Neuronal stem cell (in vitro differentiated cells): ENCODE data around the gene SRXN1.

Source experiments
- DNase-seq: peaks from one replicate; pipeline ENCODE4 v3.0.0-alpha.2; 2013; ENCODE audit warnings: low spot score
- H2AFZ ChIP-seq: one replicate; pipeline ENCODE4 v1.6.1; 2013; ENCODE audit warnings: mild to moderate bottlenecking, low read length, inconsistent platforms
- H2AK5ac ChIP-seq: 2 replicates; pipeline ENCODE4 v1.6.1; 2013; ENCODE audit warnings: low read depth, mild to moderate bottlenecking, inconsistent platforms, low read length, moderate library complexity, mixed read lengths
- H2BK120ac ChIP-seq: 2 replicates; pipeline ENCODE4 v1.6.1; 2013; ENCODE audit warnings: low read depth, mild to moderate bottlenecking, inconsistent platforms, low read length, moderate library complexity, mixed read lengths
- H2BK12ac ChIP-seq: one replicate; pipeline ENCODE4 v1.6.1; 2013; ENCODE audit warnings: low read length, inconsistent platforms
- H2BK15ac ChIP-seq: 2 replicates; pipeline ENCODE4 v1.6.1; 2013; ENCODE audit warnings: mild to moderate bottlenecking, low read length, inconsistent platforms, mixed read lengths
- H2BK5ac ChIP-seq: one replicate; pipeline ENCODE4 v1.6.1; 2013; ENCODE audit warnings: inconsistent platforms, mild to moderate bottlenecking, low read length, moderate library complexity
- H3K14ac ChIP-seq: one replicate; pipeline ENCODE4 v1.6.1; 2013; ENCODE audit warnings: low read length, inconsistent platforms
- H3K18ac ChIP-seq: 2 replicates; pipeline ENCODE4 v1.6.1; 2013; ENCODE audit warnings: low read length, inconsistent platforms
- H3K23ac ChIP-seq: 2 replicates; pipeline ENCODE4 v1.6.1; 2013; ENCODE audit warnings: low read depth, mild to moderate bottlenecking, mixed read lengths, low read length, inconsistent platforms; ENCODE audit not compliant: poor library complexity
- H3K27ac ChIP-seq: replicated peaks from 3 replicates; pipeline ENCODE4 v1.5.1; 2013; ENCODE audit warnings: low read length, inconsistent platforms
- H3K27me3 ChIP-seq, 3 experiments: 2 replicates each; pipeline ENCODE4 v1.6.1; 2013; ENCODE audit warnings: low read length in 3 of 3, mild to moderate bottlenecking in 2 of 3, inconsistent platforms in 1 of 3, low read depth in 1 of 3, mixed read lengths in 1 of 3, moderate library complexity in 1 of 3; ENCODE audit not compliant: control insufficient read depth in 3 of 3, insufficient read depth in 3 of 3
- H3K36me3 ChIP-seq, 2 donors: replicated peaks in 1 of 2; 2 replicates each; pipeline ENCODE4 v1.6.1; 2013; ENCODE audit warnings: low read length in 2 of 2; ENCODE audit not compliant: control insufficient read depth in 2 of 2, insufficient read depth in 2 of 2
- H3K4ac ChIP-seq: 2 replicates; pipeline ENCODE4 v1.6.1; 2013; ENCODE audit warnings: inconsistent platforms, mild to moderate bottlenecking, low read length, moderate library complexity
- H3K4me1 ChIP-seq, 2 donors: 1 replicate in 1 of 2; 2 replicates in 1 of 2; pipeline ENCODE4 v1.6.1; 2013; ENCODE audit warnings: low read length in 2 of 2, low read depth in 1 of 2; ENCODE audit not compliant: control insufficient read depth in 2 of 2, insufficient read depth in 1 of 2
- H3K4me2 ChIP-seq: one replicate; pipeline ENCODE4 v1.6.1; 2013; ENCODE audit warnings: mild to moderate bottlenecking, low read length, inconsistent platforms; ENCODE audit not compliant: insufficient read depth, poor library complexity, severe bottlenecking
- H3K4me3 ChIP-seq, 2 donors: 2 replicates each; pipeline ENCODE4 v1.5.1; 2013; ENCODE audit warnings: low read length in 2 of 2, mild to moderate bottlenecking in 2 of 2, inconsistent platforms in 1 of 2, moderate library complexity in 1 of 2
- H3K79me1 ChIP-seq: one replicate; pipeline ENCODE4 v1.6.1; 2013; ENCODE audit warnings: low read depth, mild to moderate bottlenecking, inconsistent platforms, low read length, moderate library complexity
- H3K9ac ChIP-seq: one replicate; pipeline ENCODE4 v1.6.1; 2013; ENCODE audit warnings: mild to moderate bottlenecking, low read depth, low read length, inconsistent platforms; ENCODE audit not compliant: poor library complexity
- H3K9me3 ChIP-seq, 2 donors: replicated peaks in 1 of 2; 2 replicates each; pipeline versions ENCODE3 to v1.6.1; 2013; ENCODE audit warnings: low read length in 2 of 2, mild to moderate bottlenecking in 2 of 2, inconsistent platforms in 1 of 2, low read depth in 1 of 2, mixed read lengths in 1 of 2, moderate library complexity in 1 of 2; ENCODE audit not compliant: control insufficient read depth in 2 of 2, insufficient read depth in 1 of 2
- H4K8ac ChIP-seq: one replicate; pipeline ENCODE4 v1.6.1; 2013; ENCODE audit warnings: low read depth, mild to moderate bottlenecking, inconsistent platforms, low read length, moderate library complexity
- H4K91ac ChIP-seq: one replicate; pipeline ENCODE4 v1.6.1; 2013; ENCODE audit warnings: low read length, low read depth, mild to moderate bottlenecking, inconsistent platforms; ENCODE audit not compliant: poor library complexity
- WGBS, 2 donors: extraction: QIAGEN DNeasy Blood & Tissue Kit; methylation state at CpG; one replicate each; pipeline ENCODE4 v1.1.7; 2013; ENCODE audit warnings: missing lambda C conversion rate in 2 of 2, mixed read lengths in 1 of 2; ENCODE audit not compliant: insufficient read length in 2 of 2, insufficient replicate concordance in 1 of 2; ENCODE audit errors: extremely low coverage in 2 of 2; 5-methylcytosine and 5-hydroxymethylcytosine counted together

SRXN1 gene

GRCh38 chr20:609371-609964 lies 43.5 kb downstream of the SRXN1 start:
- Histone ChIP-seq H3K9me3 (no peaks in the 10 kb centered on the region), H3K9ac (peak overlapping the region; percentile 86), H3K79me1 (no peaks in the 10 kb centered on the region), H3K23ac (peak overlapping the region; percentile 48), H3K4me2 (peak overlapping the region; percentile 68), H4K8ac (no peak overlapping the region), H2BK120ac (no peak overlapping the region), H2BK12ac (no peak overlapping the region), H3K4me3 (peak overlapping the region in 1 of 2 donors; percentile 87), H3K4ac (no peak overlapping the region), H2BK15ac (peak overlapping the region; percentile 24), H2AK5ac (no peak overlapping the region), H2AFZ (no peak overlapping the region), H3K18ac (peak overlapping the region; percentile 50), H3K36me3 (no peaks in the 10 kb centered on the region), H3K27me3 (peaks cover 4 to 90% (median 30%) of the 10 kb centered on the region in 3 experiments), H3K27ac (no peak overlapping the region), H4K91ac (no peak overlapping the region), H2BK5ac (no peak overlapping the region), H3K14ac (peak overlapping the region; percentile 96), H3K4me1 (peaks cover 2 to 6% of the 10 kb centered on the region in 2 donors)
- WGBS, 2 donors: no CpG with 5 or more reads among the region's 54 CpGs
- no peak for DNase-seq

GRCh38 chr20:608970-609369 lies 44.0 kb downstream of the SRXN1 start:
- Histone ChIP-seq H2BK12ac (no peak overlapping the region), H3K27ac (no peak overlapping the region), H3K4me2 (no peak overlapping the region), H3K9me3 (no peaks in the 10 kb centered on the region), H2BK120ac (no peak overlapping the region), H2AK5ac (peak overlapping the region; percentile 15), H2BK15ac (no peak overlapping the region), H3K4me3 (peak overlapping the region in 1 of 2 donors; percentile 87), H4K8ac (no peak overlapping the region), H3K4me1 (peaks cover 6% of the 10 kb centered on the region in 2 donors), H3K79me1 (no peaks in the 10 kb centered on the region), H3K14ac (no peak overlapping the region), H3K18ac (no peak overlapping the region), H3K9ac (no peak overlapping the region), H3K36me3 (no peaks in the 10 kb centered on the region), H2BK5ac (no peak overlapping the region), H3K27me3 (peaks cover 4 to 93% (median 30%) of the 10 kb centered on the region in 3 experiments), H3K23ac (no peak overlapping the region), H4K91ac (no peak overlapping the region), H2AFZ (no peak overlapping the region), H3K4ac (no peak overlapping the region)
- DNase-seq: no peak
- WGBS, 2 donors: no CpG with 5 or more reads among the region's 8 CpGs

- Histone ChIP-seq H3K4me2 (no peak overlapping the region), H3K4me1 (peaks cover 6% of the 10 kb centered on the region in 2 donors), H2BK15ac (no peak overlapping the region), H3K9ac (no peak overlapping the region), H3K4me3 (no peak overlapping the region), H2AK5ac (peak overlapping the region; percentile 22), H4K91ac (no peak overlapping the region), H3K18ac (no peak overlapping the region), H2BK5ac (no peak overlapping the region), H3K4ac (no peak overlapping the region), H3K36me3 (no peaks in the 10 kb centered on the region), H2BK120ac (no peak overlapping the region), H2BK12ac (no peak overlapping the region), H4K8ac (no peak overlapping the region), H2AFZ (no peak overlapping the region), H3K27ac (no peak overlapping the region), H3K79me1 (no peaks in the 10 kb centered on the region), H3K27me3 (peaks cover 4 to 86% (median 26%) of the 10 kb centered on the region in 3 experiments), H3K9me3 (no peaks in the 10 kb centered on the region), H3K23ac (no peak overlapping the region), H3K14ac (no peak overlapping the region)
- WGBS, 2 donors: no CpG with 5 or more reads among the region's 6 CpGs
- no peak for DNase-seq
Observed at GRCh38 chr20:607476-607875, 45.5 kb downstream of the SRXN1 start.

GRCh38 chr20:605237-605636 lies 47.8 kb downstream of the SRXN1 start:
- Histone ChIP-seq H3K4me2 (no peak overlapping the region), H2BK15ac (no peak overlapping the region), H3K4me3 (no peak overlapping the region), H3K18ac (no peak overlapping the region), H2BK5ac (no peak overlapping the region), H3K9me3 (no peaks in the 10 kb centered on the region), H3K4ac (no peak overlapping the region), H4K91ac (no peak overlapping the region), H3K23ac (no peak overlapping the region), H2BK12ac (no peak overlapping the region), H2BK120ac (no peak overlapping the region), H3K4me1 (peaks cover 6% of the 10 kb centered on the region in 2 donors), H3K27ac (no peak overlapping the region), H3K36me3 (no peaks in the 10 kb centered on the region), H2AFZ (no peak overlapping the region), H3K14ac (no peak overlapping the region), H3K9ac (no peak overlapping the region), H3K79me1 (no peaks in the 10 kb centered on the region), H3K27me3 (peaks cover 4 to 66% (median 17%) of the 10 kb centered on the region in 3 experiments), H2AK5ac (no peak overlapping the region), H4K8ac (no peak overlapping the region)
- no peak for DNase-seq
- WGBS, 2 donors: no CpG with 5 or more reads among the region's 5 CpGs
